DND-41 (cell line): ENCODE data around the gene GLYATL1.

Experiments
- ATAC-seq: fragments of 200-7000 bp; cut with Tn5 transposase; 3 replicates; pipeline ENCODE4 v1.9.1; 2021; ENCODE audit warnings: low read depth; ENCODE audit not compliant: insufficient read depth
- DNase-seq: peaks from one replicate; pipeline ENCODE4 v3.0.0-alpha.2; 2020
- H2AFZ ChIP-seq: 2 replicates; pipeline ENCODE4 v1.6.0; 2012; ENCODE audit warnings: low read depth, low read length
- H3K27ac ChIP-seq: 2 replicates; pipeline ENCODE4 v1.5.1; 2012; ENCODE audit warnings: low read length, inconsistent platforms
- H3K27me3 ChIP-seq: fragments of 200-600 bp; sonication (generic); 2 replicates; pipeline ENCODE4 v1.6.0; 2012; ENCODE audit warnings: low read length, mild to moderate bottlenecking, inconsistent platforms; ENCODE audit not compliant: insufficient read depth, poor library complexity
- H3K36me3 ChIP-seq: 2 replicates; pipeline ENCODE4 v1.5.1; 2012; ENCODE audit warnings: low read length, inconsistent platforms; ENCODE audit not compliant: insufficient read depth
- H3K4me1 ChIP-seq: 2 replicates; pipeline ENCODE4 v1.5.1; 2012; ENCODE audit warnings: mild to moderate bottlenecking, low read length; ENCODE audit not compliant: insufficient read depth
- H3K4me2 ChIP-seq: 2 replicates; pipeline ENCODE4 v1.6.0; 2012; ENCODE audit warnings: mild to moderate bottlenecking, moderate library complexity, low read length, inconsistent platforms; ENCODE audit not compliant: insufficient read depth
- H3K4me3 ChIP-seq, 2 experiments: fragments of 200-600 bp in 1 of 2; shearing (Covaris generic) in 1 of 2; 2 replicates each; pipeline ENCODE4 v1.5.1; 2012 to 2016; ENCODE audit warnings: inconsistent platforms in 2 of 2, low read length in 2 of 2, mild to moderate bottlenecking in 2 of 2, low read depth in 1 of 2, moderate library complexity in 1 of 2
- H3K79me2 ChIP-seq: 2 replicates; pipeline ENCODE4 v1.6.0; 2012; ENCODE audit warnings: low read length, inconsistent platforms; ENCODE audit not compliant: insufficient read depth
- H3K9ac ChIP-seq: 2 replicates; pipeline ENCODE4 v1.6.0; 2012; ENCODE audit warnings: low read depth, mild to moderate bottlenecking, inconsistent platforms, low read length, moderate library complexity
- H3K9me3 ChIP-seq: 2 replicates; pipeline ENCODE4 v1.5.1; 2012; ENCODE audit warnings: low read length, moderate library complexity, mild to moderate bottlenecking, inconsistent platforms; ENCODE audit not compliant: insufficient read depth, severe bottlenecking
- H4K20me1 ChIP-seq: 2 replicates; pipeline ENCODE4 v1.6.0; 2012; ENCODE audit warnings: low read length; ENCODE audit not compliant: insufficient read depth
- CTCF ChIP-seq: IDR thresholded peaks from 2 replicates; pipeline ENCODE4 v1.5.1; 2012; ENCODE audit warnings: borderline replicate concordance, low read length, moderate library complexity, mild to moderate bottlenecking; ENCODE audit not compliant: poor library complexity, severe bottlenecking; ENCODE audit errors: extremely low read depth
- EZH2 ChIP-seq: IDR thresholded peaks from 3 replicates; pipeline ENCODE4 v1.6.1; 2012; ENCODE audit warnings: borderline replicate concordance, low read depth, mild to moderate bottlenecking, moderate library complexity, low read length, inconsistent platforms; ENCODE audit not compliant: severe bottlenecking

GLYATL1 gene

GRCh38 chr11:58900479-58901420 lies 38.5 kb upstream of the GLYATL1 start:
- Histone ChIP-seq H3K9ac (no peak overlapping the region), H4K20me1 (no peaks in the 10 kb centered on the region), H3K4me2 (no peak overlapping the region), H3K4me1 (no peaks in the 10 kb centered on the region), H3K27me3 (no peaks in the 10 kb centered on the region), H2AFZ (no peak overlapping the region), H3K79me2 (no peaks in the 10 kb centered on the region), H3K36me3 (no peaks in the 10 kb centered on the region), H3K4me3 (no peak overlapping the region), H3K9me3 (no peaks in the 10 kb centered on the region), H3K27ac (no peak overlapping the region)
- no peak for TF ChIP-seq EZH2
- TF ChIP-seq CTCF, result peak; percentile 56
- ATAC-seq, result no peak
- DNase-seq, result peak; percentile 33

DNA sequence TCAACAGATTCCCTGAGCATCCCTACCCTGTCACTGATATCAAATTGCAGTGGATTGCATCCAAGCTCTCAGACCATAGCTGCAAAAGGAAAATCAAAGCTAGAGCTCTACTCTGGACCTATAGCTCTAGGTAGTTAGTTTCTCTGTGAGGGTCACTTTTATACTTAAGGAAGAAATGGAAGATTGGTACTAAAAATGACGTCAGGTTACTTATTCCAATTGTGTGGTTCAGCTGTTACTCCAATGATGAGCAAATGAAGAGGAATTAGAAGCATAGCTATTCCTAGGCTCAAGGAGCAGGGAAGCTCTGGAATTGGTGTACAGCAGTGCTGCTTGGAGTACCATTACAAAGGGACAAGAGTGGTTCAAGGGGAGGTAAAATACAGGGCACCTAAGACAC lies 36.4 kb upstream of the GLYATL1 start:
- no peak overlapping the region for H2AFZ ChIP-seq
- no peak overlapping the region for H3K4me2 ChIP-seq
- no peak overlapping the region for H3K9ac ChIP-seq
- H3K36me3 ChIP-seq, result no peaks in the 10 kb centered on the region
- DNase-seq, result no peak
- H3K79me2 ChIP-seq, result no peaks in the 10 kb centered on the region
- H4K20me1 ChIP-seq, result no peaks in the 10 kb centered on the region
- H3K27ac ChIP-seq, result no peak overlapping the region
- no peaks in the 10 kb centered on the region for H3K27me3 ChIP-seq
- H3K4me3 ChIP-seq, result no peak overlapping the region
- H3K4me1 ChIP-seq, result no peaks in the 10 kb centered on the region
- TF ChIP-seq CTCF (no peak), EZH2 (no peak)
- no peak for ATAC-seq
- no peaks in the 10 kb centered on the region for H3K9me3 ChIP-seq

GRCh38 chr11:58905011-58905720 lies 34.1 kb upstream of the GLYATL1 start:
- Histone ChIP-seq H3K27ac (no peak overlapping the region), H3K4me2 (no peak overlapping the region), H3K9ac (no peak overlapping the region), H3K4me3 (no peak overlapping the region), H3K27me3 (peaks cover 3% of the 10 kb centered on the region), H3K79me2 (no peaks in the 10 kb centered on the region), H4K20me1 (no peaks in the 10 kb centered on the region), H3K36me3 (no peaks in the 10 kb centered on the region), H2AFZ (no peak overlapping the region), H3K4me1 (no peaks in the 10 kb centered on the region), H3K9me3 (no peaks in the 10 kb centered on the region)
- no peak for ATAC-seq
- TF ChIP-seq EZH2 (no peak), CTCF (no peak)
- no peak for DNase-seq
